ENCODE measurements around the gene BRD9. TPM values are rescaled to one million over a fixed set of nuclear protein-coding genes. Genes with fewer than 3 reads are reported as not detected.
A peak's percentile ranks its signal among the peaks of the same experiment; 100 is the strongest.

The BRD9 gene
- total and polyA plus RNA-seq, 9 donors: 18.6 to 42.1 (median 32.0) TPM

DNA sequence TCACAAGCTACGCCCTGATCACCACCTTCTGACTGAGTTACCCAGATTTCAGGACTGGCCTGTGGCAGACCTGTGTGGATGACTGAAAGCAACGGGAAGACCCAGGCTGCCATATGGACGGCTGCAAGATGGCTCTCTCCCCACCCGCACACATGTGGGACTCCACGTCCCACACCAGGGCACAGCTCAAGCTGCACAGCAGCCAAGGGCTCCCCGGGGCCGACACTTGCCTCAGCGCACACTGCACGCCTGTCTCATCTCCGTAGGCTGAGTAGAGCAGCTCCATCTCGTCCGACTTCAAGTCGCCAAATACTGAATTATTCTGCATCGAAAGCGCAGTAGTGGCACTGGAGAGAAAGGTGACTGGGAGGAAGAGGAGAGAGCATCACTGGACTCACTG is 14.5 kb downstream of the BRD9 start:
- 93 to 94% (median 93%) methylated on average over 15 of the region's 15 CpGs for WGBS, 3 donors

DNA sequence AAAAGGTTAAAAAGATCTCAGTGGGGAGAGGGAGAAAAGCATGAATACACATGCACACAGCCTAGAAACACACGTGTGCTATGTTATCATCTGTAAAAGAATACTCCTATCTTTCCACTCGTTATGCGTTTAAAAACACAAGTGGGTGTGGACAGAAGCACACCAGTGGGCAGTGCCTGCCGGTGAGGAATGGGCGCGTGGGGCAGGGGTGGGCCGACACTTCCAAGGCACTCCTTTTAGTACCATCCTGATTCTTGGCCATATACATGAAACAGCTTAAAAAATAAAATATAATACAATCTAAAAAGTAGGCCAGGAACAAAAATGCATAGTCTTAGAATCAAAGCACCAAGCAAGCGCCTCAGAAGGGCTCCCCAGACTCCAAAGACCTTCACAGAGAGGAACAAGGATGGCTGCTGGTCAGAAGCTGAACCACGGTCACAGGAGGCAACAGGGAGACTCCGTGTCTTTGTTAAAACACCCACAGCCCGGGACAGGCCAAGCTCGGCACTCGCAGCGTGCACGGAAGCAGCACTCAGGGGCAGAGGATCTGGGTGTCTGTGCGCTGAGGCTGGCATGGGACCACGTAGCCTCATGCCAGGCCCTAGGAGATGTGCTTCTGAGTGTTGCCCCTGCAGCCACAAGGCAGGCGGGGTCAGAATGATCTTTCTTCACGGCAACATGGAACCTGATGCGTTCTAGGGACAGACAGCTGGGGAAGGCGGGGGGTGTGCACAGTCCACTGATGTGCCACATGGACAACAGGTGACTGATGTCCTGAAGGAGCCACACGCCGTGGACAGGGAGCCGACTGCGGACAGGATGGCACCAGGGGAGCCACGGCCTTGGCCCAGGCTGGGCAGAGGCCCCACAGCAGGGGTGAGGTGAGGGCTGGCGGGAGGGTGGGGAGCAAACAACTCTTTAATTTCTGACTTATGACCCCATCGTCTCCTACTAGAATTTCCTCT is 15.9 kb downstream of the BRD9 start:
- 85 to 90% (median 86%) methylated on average over 28 of the region's 28 CpGs for WGBS, 3 donors
- Histone ChIP-seq H3K36me3 (no peaks in the 10 kb centered on the region), H3K27me3 (no peaks in the 10 kb centered on the region), H3K4me3 (no peak overlapping the region), H3K27ac (no peak overlapping the region), H3K4me1 (ENCODE audit: insufficient read depth) (no peaks in the 10 kb centered on the region), H3K9me3 (no peaks in the 10 kb centered on the region)
- intact Hi-C loops (cut with DNase I): no loop called here
- no peak for DNase-seq
- no peak for TF ChIP-seq POLR2A (IDR thresholded peaks at IDR 0.05)
- TF ChIP-seq, protein P1, sequence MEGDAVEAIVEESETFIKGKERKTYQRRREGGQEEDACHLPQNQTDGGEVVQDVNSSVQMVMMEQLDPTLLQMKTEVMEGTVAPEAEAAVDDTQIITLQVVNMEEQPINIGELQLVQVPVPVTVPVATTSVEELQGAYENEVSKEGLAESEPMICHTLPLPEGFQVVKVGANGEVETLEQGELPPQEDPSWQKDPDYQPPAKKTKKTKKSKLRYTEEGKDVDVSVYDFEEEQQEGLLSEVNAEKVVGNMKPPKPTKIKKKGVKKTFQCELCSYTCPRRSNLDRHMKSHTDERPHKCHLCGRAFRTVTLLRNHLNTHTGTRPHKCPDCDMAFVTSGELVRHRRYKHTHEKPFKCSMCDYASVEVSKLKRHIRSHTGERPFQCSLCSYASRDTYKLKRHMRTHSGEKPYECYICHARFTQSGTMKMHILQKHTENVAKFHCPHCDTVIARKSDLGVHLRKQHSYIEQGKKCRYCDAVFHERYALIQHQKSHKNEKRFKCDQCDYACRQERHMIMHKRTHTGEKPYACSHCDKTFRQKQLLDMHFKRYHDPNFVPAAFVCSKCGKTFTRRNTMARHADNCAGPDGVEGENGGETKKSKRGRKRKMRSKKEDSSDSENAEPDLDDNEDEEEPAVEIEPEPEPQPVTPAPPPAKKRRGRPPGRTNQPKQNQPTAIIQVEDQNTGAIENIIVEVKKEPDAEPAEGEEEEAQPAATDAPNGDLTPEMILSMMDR (IDR thresholded peaks at IDR 0.05): no peak
- TF ChIP-seq EP300 (IDR thresholded peaks at IDR 0.05): no peak

More for the DNA sequence above, 14.5 kb downstream of the BRD9 start:
- DNase-seq: no peak
- Histone ChIP-seq H3K4me1 (ENCODE audit: insufficient read depth) (no peaks in the 10 kb centered on the region), H3K9me3 (no peaks in the 10 kb centered on the region), H3K4me3 (no peak overlapping the region), H3K27ac (no peak overlapping the region), H3K36me3 (no peaks in the 10 kb centered on the region), H3K27me3 (no peaks in the 10 kb centered on the region)
- TF ChIP-seq POLR2A (IDR thresholded peaks at IDR 0.05): no peak
- TF ChIP-seq, protein P1 (IDR thresholded peaks at IDR 0.05): no peak
- no peak for TF ChIP-seq EP300 (IDR thresholded peaks at IDR 0.05)
- intact Hi-C loops (cut with DNase I): no loop called here

DNA sequence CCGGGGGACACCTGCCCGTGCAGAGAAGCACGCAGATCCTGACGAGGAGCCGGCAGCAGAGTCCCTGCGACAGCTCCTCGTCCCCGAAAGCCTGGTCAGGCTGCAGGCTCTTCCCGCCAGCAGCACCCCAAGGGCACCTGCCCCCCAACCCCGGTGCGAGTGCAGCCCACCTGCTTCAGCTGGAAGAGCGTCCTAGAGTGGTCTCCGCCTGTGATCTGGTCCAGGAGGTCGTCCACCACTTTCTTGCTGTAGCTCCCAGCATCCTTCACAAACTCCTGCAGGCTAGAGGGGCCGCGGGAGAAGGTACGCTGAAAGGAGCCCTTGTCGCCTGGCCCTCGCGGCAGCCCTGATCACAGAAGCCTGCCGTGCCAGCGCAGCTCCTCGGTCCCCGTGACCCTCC is 16.7 kb downstream of the BRD9 start:
- Histone ChIP-seq H3K36me3 (no peaks in the 10 kb centered on the region), H3K4me3 (no peak overlapping the region), H3K4me1 (ENCODE audit: insufficient read depth) (no peaks in the 10 kb centered on the region), H3K27ac (no peak overlapping the region), H3K27me3 (no peaks in the 10 kb centered on the region), H3K9me3 (no peaks in the 10 kb centered on the region)
- DNase-seq: peak in 1 of 5 donors; percentile 16
- TF ChIP-seq, protein P1 (IDR thresholded peaks at IDR 0.05): no peak
- TF ChIP-seq EP300 (IDR thresholded peaks at IDR 0.05) (no peak), POLR2A (IDR thresholded peaks at IDR 0.05) (no peak)
- intact Hi-C loops (cut with DNase I): no loop called here
- 93 to 95% (median 95%) methylated on average over 24 of the region's 24 CpGs for WGBS, 3 donors

DNA sequence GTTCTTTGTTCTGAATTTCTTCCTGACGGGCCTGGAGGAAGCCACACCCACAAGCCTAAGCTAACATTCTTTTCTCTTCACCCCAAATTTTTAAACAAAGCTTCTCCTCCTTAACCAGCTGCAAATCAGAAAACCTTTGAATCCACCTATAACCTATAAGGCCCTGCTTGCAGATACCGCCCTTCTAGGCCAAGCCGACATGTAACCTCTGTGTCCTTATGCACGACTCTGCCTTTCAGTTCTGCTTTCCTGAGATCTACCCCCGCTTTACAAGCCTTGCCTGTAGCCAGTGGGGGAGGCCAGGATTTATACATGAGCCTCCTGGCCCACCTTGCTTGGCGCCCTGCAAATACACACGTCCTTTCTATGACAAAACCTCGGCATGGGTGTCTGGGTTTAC is 19.3 kb downstream of the BRD9 start:
- TF ChIP-seq EP300 (IDR thresholded peaks at IDR 0.05) (no peak), POLR2A (IDR thresholded peaks at IDR 0.05) (no peak)
- TF ChIP-seq, protein P1 (IDR thresholded peaks at IDR 0.05): no peak
- Histone ChIP-seq H3K36me3 (no peaks in the 10 kb centered on the region), H3K27ac (no peak overlapping the region), H3K4me1 (ENCODE audit: insufficient read depth) (no peaks in the 10 kb centered on the region), H3K9me3 (no peaks in the 10 kb centered on the region), H3K27me3 (no peaks in the 10 kb centered on the region), H3K4me3 (no peak overlapping the region)
- no peak for DNase-seq
- 79 to 84% (median 79%) methylated on average over 8 of the region's 8 CpGs for WGBS, 3 donors
- intact Hi-C loops (cut with DNase I): no loop called here

Measured in ovary (tissue), 9 donors.